GM23338 (cell line): ENCODE measurements around the gene RFX2. TPM values are rescaled to one million over a fixed set of nuclear protein-coding genes. Genes with fewer than 3 reads are reported as not detected.

ENCODE experiments used
- ATAC-seq: fragments of 200-7000 bp; cut with Tn5 transposase; 3 replicates; pipeline ENCODE4 v1.9.1; 2020
- DNase-seq: peaks from one replicate; pipeline ENCODE4 v3.0.0-alpha.2; 2015; ENCODE audit warnings: low spot score
- H2AFZ ChIP-seq: fragments of 200-600 bp; sonication (generic); 2 replicates; pipeline ENCODE4 v1.8.0; 2016; ENCODE audit warnings: antibody characterized with exemption, mild to moderate bottlenecking, moderate library complexity
- H3F3A ChIP-seq: fragments of 200-600 bp; sonication (generic); replicated peaks from 2 replicates; pipeline ENCODE4 v1.8.0; 2017; ENCODE audit warnings: antibody characterized with exemption, mixed run types, low read depth
- H3K27ac ChIP-seq: fragments of 200-600 bp; sonication (generic); 2 replicates; pipeline ENCODE4 v1.6.1; 2016; ENCODE audit warnings: low read depth
- H3K27me3 ChIP-seq: fragments of 200-600 bp; sonication (generic); 2 replicates; pipeline ENCODE4 v1.8.0; 2016; ENCODE audit warnings: mild to moderate bottlenecking, mixed run types, moderate library complexity; ENCODE audit not compliant: insufficient read depth
- H3K36me3 ChIP-seq: fragments of 200-600 bp; sonication (generic); 2 replicates; pipeline ENCODE4 v1.8.0; 2016; ENCODE audit warnings: mild to moderate bottlenecking; ENCODE audit not compliant: insufficient read depth
- H3K4me1 ChIP-seq: fragments of 200-600 bp; sonication (generic); 2 replicates; pipeline ENCODE4 v1.8.0; 2016; ENCODE audit warnings: mild to moderate bottlenecking, moderate library complexity; ENCODE audit not compliant: insufficient read depth
- H3K4me2 ChIP-seq: fragments of 200-600 bp; sonication (generic); 2 replicates; pipeline ENCODE4 v1.7.1; 2017; ENCODE audit warnings: mixed run types
- H3K4me3 ChIP-seq: fragments of 200-600 bp; sonication (generic); 2 replicates; pipeline ENCODE4 v1.6.1; 2016; ENCODE audit warnings: mixed run types
- H3K79me2 ChIP-seq: fragments of 200-600 bp; sonication (generic); replicated peaks from 2 replicates; pipeline ENCODE4 v1.8.0; 2017; ENCODE audit warnings: mild to moderate bottlenecking; ENCODE audit not compliant: insufficient read depth
- H3K9me2 ChIP-seq: fragments of 200-600 bp; sonication (generic); 2 replicates; pipeline ENCODE4 v1.8.0; 2017; ENCODE audit not compliant: insufficient read depth
- H4K20me1 ChIP-seq: fragments of 200-600 bp; sonication (generic); replicated peaks from 2 replicates; pipeline ENCODE4 v1.8.0; 2017; ENCODE audit warnings: mild to moderate bottlenecking; ENCODE audit not compliant: insufficient read depth
- H3K27ac Mint-ChIP-seq: 2 replicates; pipeline ENCODE4 v1.8.0; 2020; ENCODE audit warnings: inconsistent platforms, mild to moderate bottlenecking, moderate library complexity, mixed read lengths
- H3K27me3 Mint-ChIP-seq: 3 replicates; pipeline ENCODE4 v1.8.0; 2022; ENCODE audit warnings: low read depth, mild to moderate bottlenecking, moderate library complexity, mixed read lengths, inconsistent platforms; ENCODE audit not compliant: insufficient read depth, poor library complexity
- H3K36me3 Mint-ChIP-seq: 3 replicates; pipeline ENCODE4 v1.8.0; 2021; ENCODE audit warnings: low read depth, mild to moderate bottlenecking, inconsistent platforms, moderate library complexity, mixed read lengths
- H3K4me1 Mint-ChIP-seq: 3 replicates; pipeline ENCODE4 v1.8.0; 2020; ENCODE audit warnings: mild to moderate bottlenecking, inconsistent platforms, mixed read lengths
- H3K4me3 Mint-ChIP-seq: 3 replicates; pipeline ENCODE4 v1.8.0; 2021; ENCODE audit warnings: moderate library complexity, mild to moderate bottlenecking, inconsistent platforms, mixed read lengths
- H3K9me3 Mint-ChIP-seq: 3 replicates; pipeline ENCODE4 v1.8.0; 2020; ENCODE audit warnings: moderate library complexity, mild to moderate bottlenecking, inconsistent platforms, mixed read lengths
- CREB1 ChIP-seq: fragments of 250-450 bp; sonication (Bioruptor Pico); IDR thresholded peaks from 2 replicates; pipeline ENCODE4 v1.5.0; 2020; ENCODE audit warnings: low read depth, mild to moderate bottlenecking, moderate library complexity
- NANOG ChIP-seq: IDR thresholded peaks from 2 replicates; pipeline ENCODE4 v1.6.1; 2016; ENCODE audit warnings: antibody characterized with exemption, borderline replicate concordance
- POLR2AphosphoS5 ChIP-seq: IDR thresholded peaks from 2 replicates; pipeline ENCODE4 v1.6.1; 2016; ENCODE audit warnings: antibody characterized with exemption, low read depth
- STAT1 ChIP-seq: IDR thresholded peaks from one replicate; pipeline ENCODE4 v1.6.1; 2016; ENCODE audit warnings: antibody characterized with exemption; ENCODE audit not compliant: unreplicated experiment
- ZNF114 ChIP-seq: fragments of 250-450 bp; sonication (Bioruptor Pico); IDR thresholded peaks from 2 replicates; pipeline ENCODE4 v1.5.0; 2020; ENCODE audit warnings: mild to moderate bottlenecking, moderate library complexity
- ZNF331 ChIP-seq: fragments of 250-450 bp; sonication (Bioruptor Pico); IDR thresholded peaks from 2 replicates; pipeline ENCODE4 v1.5.0; 2020; ENCODE audit warnings: low read depth, mild to moderate bottlenecking, moderate library complexity
- polyA plus RNA-seq: library from polyadenylated mRNA; unstranded; fragments of >200 nt; fragmentation: Nextera tagmentation; extraction: Ambion mirVana; gene quantifications from 2 replicates; pipeline ENCODE4 v1.2.1, GENCODE V29; 2016
- total RNA-seq: library from RNA; depleted of rRNA; stranded (reverse); fragments of >200 nt; shearing (Covaris generic); gene quantifications from 2 replicates; pipeline ENCODE4 v1.2.3, GENCODE V29; 2014
- TF ChIP-seq, protein P1 (sequence below): fragments of 250-450 bp; sonication (Bioruptor Pico); IDR thresholded peaks from 2 replicates; pipeline ENCODE4 v1.5.0; 2020; ENCODE audit warnings: mild to moderate bottlenecking, moderate library complexity
- TF ChIP-seq, protein P2 (sequence below): IDR thresholded peaks from one replicate; pipeline ENCODE4 v1.6.1; 2018; ENCODE audit warnings: antibody characterized with exemption; ENCODE audit not compliant: unreplicated experiment
- TF ChIP-seq, protein P3 (sequence below), 2 experiments: fragments of 200-600 bp in 1 of 2; sonication (generic) in 1 of 2; conservative IDR thresholded peaks; 2 replicates each; pipeline versions ENCODE4 v1.5.1 to v1.6.1; 2016 to 2017; ENCODE audit warnings: antibody characterized with exemption in 2 of 2, low read depth in 2 of 2, mild to moderate bottlenecking in 2 of 2, moderate library complexity in 1 of 2

Gene RFX2
- total and polyA plus RNA-seq, 2 experiments from 2014 or later: 4.6 to 13.0 TPM

DNA sequence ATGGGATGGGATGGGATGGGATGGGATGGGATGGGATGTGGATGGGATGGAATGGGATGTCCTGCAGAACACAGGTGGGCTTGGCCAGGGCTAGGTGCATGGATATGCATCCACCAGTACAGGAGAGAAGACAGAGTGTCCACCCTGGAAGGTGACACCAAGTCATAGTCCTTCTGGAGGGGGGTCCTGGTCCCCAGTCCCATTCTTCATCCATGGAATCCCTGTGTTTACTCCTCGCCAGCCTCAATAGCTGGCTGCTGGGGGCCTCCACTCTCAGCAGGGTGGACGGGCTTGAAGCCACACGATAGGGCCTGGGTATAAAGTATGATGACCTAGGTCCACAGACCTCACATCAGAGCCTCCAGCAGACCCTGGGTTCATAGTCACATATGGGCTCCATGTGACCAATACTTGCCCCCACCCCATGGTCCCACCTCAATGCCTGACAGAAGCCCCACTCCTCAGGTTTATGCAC, 40.1 kb downstream of the RFX2 start:
- TF ChIP-seq, protein P1, sequence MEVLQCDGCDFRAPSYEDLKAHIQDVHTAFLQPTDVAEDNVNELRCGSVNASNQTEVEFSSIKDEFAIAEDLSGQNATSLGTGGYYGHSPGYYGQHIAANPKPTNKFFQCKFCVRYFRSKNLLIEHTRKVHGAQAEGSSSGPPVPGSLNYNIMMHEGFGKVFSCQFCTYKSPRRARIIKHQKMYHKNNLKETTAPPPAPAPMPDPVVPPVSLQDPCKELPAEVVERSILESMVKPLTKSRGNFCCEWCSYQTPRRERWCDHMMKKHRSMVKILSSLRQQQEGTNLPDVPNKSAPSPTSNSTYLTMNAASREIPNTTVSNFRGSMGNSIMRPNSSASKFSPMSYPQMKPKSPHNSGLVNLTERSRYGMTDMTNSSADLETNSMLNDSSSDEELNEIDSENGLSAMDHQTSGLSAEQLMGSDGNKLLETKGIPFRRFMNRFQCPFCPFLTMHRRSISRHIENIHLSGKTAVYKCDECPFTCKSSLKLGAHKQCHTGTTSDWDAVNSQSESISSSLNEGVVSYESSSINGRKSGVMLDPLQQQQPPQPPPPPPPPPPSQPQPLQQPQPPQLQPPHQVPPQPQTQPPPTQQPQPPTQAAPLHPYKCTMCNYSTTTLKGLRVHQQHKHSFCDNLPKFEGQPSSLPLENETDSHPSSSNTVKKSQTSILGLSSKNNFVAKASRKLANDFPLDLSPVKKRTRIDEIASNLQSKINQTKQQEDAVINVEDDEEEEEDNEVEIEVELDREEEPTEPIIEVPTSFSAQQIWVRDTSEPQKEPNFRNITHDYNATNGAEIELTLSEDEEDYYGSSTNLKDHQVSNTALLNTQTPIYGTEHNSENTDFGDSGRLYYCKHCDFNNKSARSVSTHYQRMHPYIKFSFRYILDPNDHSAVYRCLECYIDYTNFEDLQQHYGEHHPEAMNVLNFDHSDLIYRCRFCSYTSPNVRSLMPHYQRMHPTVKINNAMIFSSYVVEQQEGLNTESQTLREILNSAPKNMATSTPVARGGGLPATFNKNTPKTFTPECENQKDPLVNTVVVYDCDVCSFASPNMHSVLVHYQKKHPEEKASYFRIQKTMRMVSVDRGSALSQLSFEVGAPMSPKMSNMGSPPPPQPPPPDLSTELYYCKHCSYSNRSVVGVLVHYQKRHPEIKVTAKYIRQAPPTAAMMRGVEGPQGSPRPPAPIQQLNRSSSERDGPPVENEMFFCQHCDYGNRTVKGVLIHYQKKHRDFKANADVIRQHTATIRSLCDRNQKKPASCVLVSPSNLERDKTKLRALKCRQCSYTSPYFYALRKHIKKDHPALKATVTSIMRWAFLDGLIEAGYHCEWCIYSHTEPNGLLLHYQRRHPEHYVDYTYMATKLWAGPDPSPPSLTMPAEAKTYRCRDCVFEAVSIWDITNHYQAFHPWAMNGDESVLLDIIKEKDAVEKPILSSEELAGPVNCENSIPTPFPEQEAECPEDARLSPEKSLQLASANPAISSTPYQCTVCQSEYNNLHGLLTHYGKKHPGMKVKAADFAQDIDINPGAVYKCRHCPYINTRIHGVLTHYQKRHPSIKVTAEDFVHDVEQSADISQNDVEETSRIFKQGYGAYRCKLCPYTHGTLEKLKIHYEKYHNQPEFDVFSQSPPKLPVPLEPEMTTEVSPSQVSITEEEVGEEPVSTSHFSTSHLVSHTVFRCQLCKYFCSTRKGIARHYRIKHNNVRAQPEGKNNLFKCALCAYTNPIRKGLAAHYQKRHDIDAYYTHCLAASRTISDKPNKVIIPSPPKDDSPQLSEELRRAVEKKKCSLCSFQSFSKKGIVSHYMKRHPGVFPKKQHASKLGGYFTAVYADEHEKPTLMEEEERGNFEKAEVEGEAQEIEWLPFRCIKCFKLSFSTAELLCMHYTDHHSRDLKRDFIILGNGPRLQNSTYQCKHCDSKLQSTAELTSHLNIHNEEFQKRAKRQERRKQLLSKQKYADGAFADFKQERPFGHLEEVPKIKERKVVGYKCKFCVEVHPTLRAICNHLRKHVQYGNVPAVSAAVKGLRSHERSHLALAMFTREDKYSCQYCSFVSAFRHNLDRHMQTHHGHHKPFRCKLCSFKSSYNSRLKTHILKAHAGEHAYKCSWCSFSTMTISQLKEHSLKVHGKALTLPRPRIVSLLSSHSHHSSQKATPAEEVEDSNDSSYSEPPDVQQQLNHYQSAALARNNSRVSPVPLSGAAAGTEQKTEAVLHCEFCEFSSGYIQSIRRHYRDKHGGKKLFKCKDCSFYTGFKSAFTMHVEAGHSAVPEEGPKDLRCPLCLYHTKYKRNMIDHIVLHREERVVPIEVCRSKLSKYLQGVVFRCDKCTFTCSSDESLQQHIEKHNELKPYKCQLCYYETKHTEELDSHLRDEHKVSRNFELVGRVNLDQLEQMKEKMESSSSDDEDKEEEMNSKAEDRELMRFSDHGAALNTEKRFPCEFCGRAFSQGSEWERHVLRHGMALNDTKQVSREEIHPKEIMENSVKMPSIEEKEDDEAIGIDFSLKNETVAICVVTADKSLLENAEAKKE (CRISPR knock-in tag): no peak
- TF ChIP-seq POLR2AphosphoS5: no peak
- H3K4me2 ChIP-seq: no peak overlapping the region
- H3K27me3 ChIP-seq: no peaks in the 10 kb centered on the region
- no peaks in the 10 kb centered on the region for H4K20me1 ChIP-seq
- H3K27me3 Mint-ChIP-seq: peaks cover 3% of the 10 kb centered on the region
- H3K9me3 Mint-ChIP-seq: peaks cover 6% of the 10 kb centered on the region; the same call in 2 of the 3 replicates
- no peaks in the 10 kb centered on the region for H3F3A ChIP-seq
- no peak overlapping the region for H3K27ac ChIP-seq
- no peak overlapping the region for H2AFZ ChIP-seq
- H3K4me1 ChIP-seq: peaks cover 5% of the 10 kb centered on the region; the same call in 1 of the 2 replicates
- no peak for DNase-seq
- H3K79me2 ChIP-seq: no peaks in the 10 kb centered on the region
- H3K4me1 Mint-ChIP-seq: peaks cover 14% of the 10 kb centered on the region; the same call in 2 of the 3 replicates
- no peak overlapping the region for H3K4me3 ChIP-seq
- no peaks in the 10 kb centered on the region; the same call in 2 of the 3 replicates for H3K36me3 Mint-ChIP-seq
- no peak overlapping the region for H3K4me3 Mint-ChIP-seq
- no peaks in the 10 kb centered on the region for H3K9me2 ChIP-seq
- no peak for ATAC-seq
- no peaks in the 10 kb centered on the region for H3K36me3 ChIP-seq
- H3K27ac Mint-ChIP-seq: no peak overlapping the region

DNA sequence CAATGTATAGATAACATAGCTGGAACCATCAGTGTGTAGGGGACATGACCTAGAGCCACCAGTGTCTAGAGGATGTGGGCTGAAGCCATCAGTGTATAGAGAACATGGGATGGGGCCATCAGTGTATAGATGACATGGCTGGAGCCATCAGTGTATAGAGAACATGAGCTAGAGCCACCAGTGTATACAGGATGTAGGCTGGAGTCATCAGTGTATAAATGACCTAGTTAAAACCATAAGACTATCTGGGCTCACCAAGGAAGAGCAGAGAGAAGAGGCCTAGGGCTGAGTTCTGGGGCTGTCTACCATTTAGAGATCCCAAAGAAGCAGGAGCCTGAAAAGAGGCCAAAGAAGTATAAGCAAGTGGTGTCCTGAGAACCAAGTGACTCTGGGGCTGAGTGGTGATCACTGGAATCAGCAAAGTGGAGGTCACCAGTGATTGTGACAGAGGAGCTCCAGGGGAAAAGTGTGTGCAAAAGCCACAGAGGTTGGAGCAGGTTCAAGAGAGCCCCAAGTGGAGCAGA, 41.0 kb downstream of the RFX2 start:
- peaks cover 14% of the 10 kb centered on the region; the same call in 2 of the 3 replicates for H3K4me1 Mint-ChIP-seq
- Histone ChIP-seq H3K4me3 (no peak overlapping the region), H4K20me1 (no peaks in the 10 kb centered on the region), H3F3A (no peaks in the 10 kb centered on the region), H3K4me1 (peaks cover 5% of the 10 kb centered on the region; the same call in 1 of the 2 replicates), H3K27me3 (no peaks in the 10 kb centered on the region), H3K79me2 (no peaks in the 10 kb centered on the region), H3K27ac (no peak overlapping the region), H2AFZ (no peak overlapping the region), H3K4me2 (no peak overlapping the region), H3K9me2 (no peaks in the 10 kb centered on the region), H3K36me3 (no peaks in the 10 kb centered on the region)
- peaks cover 3% of the 10 kb centered on the region for H3K27me3 Mint-ChIP-seq
- ATAC-seq (no peak), DNase-seq (no peak)
- no peaks in the 10 kb centered on the region; the same call in 2 of the 3 replicates for H3K36me3 Mint-ChIP-seq
- peaks cover 6% of the 10 kb centered on the region; the same call in 2 of the 3 replicates for H3K9me3 Mint-ChIP-seq
- no peak overlapping the region for H3K4me3 Mint-ChIP-seq
- no peak overlapping the region for H3K27ac Mint-ChIP-seq
- TF ChIP-seq, protein P2, sequence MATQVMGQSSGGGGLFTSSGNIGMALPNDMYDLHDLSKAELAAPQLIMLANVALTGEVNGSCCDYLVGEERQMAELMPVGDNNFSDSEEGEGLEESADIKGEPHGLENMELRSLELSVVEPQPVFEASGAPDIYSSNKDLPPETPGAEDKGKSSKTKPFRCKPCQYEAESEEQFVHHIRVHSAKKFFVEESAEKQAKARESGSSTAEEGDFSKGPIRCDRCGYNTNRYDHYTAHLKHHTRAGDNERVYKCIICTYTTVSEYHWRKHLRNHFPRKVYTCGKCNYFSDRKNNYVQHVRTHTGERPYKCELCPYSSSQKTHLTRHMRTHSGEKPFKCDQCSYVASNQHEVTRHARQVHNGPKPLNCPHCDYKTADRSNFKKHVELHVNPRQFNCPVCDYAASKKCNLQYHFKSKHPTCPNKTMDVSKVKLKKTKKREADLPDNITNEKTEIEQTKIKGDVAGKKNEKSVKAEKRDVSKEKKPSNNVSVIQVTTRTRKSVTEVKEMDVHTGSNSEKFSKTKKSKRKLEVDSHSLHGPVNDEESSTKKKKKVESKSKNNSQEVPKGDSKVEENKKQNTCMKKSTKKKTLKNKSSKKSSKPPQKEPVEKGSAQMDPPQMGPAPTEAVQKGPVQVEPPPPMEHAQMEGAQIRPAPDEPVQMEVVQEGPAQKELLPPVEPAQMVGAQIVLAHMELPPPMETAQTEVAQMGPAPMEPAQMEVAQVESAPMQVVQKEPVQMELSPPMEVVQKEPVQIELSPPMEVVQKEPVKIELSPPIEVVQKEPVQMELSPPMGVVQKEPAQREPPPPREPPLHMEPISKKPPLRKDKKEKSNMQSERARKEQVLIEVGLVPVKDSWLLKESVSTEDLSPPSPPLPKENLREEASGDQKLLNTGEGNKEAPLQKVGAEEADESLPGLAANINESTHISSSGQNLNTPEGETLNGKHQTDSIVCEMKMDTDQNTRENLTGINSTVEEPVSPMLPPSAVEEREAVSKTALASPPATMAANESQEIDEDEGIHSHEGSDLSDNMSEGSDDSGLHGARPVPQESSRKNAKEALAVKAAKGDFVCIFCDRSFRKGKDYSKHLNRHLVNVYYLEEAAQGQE: no peak
- TF ChIP-seq CREB1 (CRISPR knock-in tag): no peak
- no peak for TF ChIP-seq STAT1
- TF ChIP-seq, protein P3, sequence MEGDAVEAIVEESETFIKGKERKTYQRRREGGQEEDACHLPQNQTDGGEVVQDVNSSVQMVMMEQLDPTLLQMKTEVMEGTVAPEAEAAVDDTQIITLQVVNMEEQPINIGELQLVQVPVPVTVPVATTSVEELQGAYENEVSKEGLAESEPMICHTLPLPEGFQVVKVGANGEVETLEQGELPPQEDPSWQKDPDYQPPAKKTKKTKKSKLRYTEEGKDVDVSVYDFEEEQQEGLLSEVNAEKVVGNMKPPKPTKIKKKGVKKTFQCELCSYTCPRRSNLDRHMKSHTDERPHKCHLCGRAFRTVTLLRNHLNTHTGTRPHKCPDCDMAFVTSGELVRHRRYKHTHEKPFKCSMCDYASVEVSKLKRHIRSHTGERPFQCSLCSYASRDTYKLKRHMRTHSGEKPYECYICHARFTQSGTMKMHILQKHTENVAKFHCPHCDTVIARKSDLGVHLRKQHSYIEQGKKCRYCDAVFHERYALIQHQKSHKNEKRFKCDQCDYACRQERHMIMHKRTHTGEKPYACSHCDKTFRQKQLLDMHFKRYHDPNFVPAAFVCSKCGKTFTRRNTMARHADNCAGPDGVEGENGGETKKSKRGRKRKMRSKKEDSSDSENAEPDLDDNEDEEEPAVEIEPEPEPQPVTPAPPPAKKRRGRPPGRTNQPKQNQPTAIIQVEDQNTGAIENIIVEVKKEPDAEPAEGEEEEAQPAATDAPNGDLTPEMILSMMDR (conservative IDR thresholded peaks at IDR 0.05; ENCODE audit: low read depth in 2 of 2): no peak
- TF ChIP-seq POLR2AphosphoS5: no peak
- no peak for TF ChIP-seq ZNF114 (CRISPR knock-in tag)
- TF ChIP-seq ZNF331 (CRISPR knock-in tag): no peak
- TF ChIP-seq NANOG: no peak
